Panc1 (cell line): Measurements from ENCODE around the gene MAP6. TPM values are rescaled to one million over a fixed set of nuclear protein-coding genes. Genes with fewer than 3 reads are reported as not detected.
A peak's percentile ranks its signal among the peaks of the same experiment; 100 is the strongest.

ENCODE experiments used
- ATAC-seq: fragments of 200-7000 bp; cut with Tn5 transposase; 2 replicates; pipeline ENCODE4 v1.9.1; 2020; ENCODE audit warnings: mild to moderate bottlenecking, moderate library complexity
- BruUV-seq: library from RNA; stranded (reverse); fragments of 400-500 nt; replicated peaks from 2 replicates; lab custom pipeline; 2021; lab: Mats Ljungman, UMichigan
- CTCF ChIA-PET: fragments of 300-600 bp; sonication (Branson Sonifier 250); formaldehyde crosslinking; loops from one replicate; lab custom pipeline; 2022; ENCODE audit warnings: antibody characterized with exemption; lab: Charles Lee
- POLR2A ChIA-PET: fragments of 300-600 bp; sonication (Branson Sonifier 250); formaldehyde crosslinking; loops from one replicate; lab custom pipeline; 2022; ENCODE audit warnings: antibody characterized with exemption; lab: Charles Lee
- DNase-seq: peaks from one replicate; pipeline ENCODE4 v3.0.0-alpha.2; 2010; ENCODE audit warnings: low read depth, low spot score
- H3K27ac ChIP-seq: 2 replicates; pipeline ENCODE4 v1.5.1; 2011; ENCODE audit warnings: mild to moderate bottlenecking, low read length, inconsistent platforms
- H3K27me3 ChIP-seq: fragments of 200-500 bp; sonication (Bioruptor generic); 2 replicates; pipeline ENCODE4 v1.6.0; 2014; ENCODE audit warnings: low read length, inconsistent platforms; ENCODE audit not compliant: control insufficient read depth, insufficient read depth
- H3K36me3 ChIP-seq: fragments of 200-500 bp; sonication (Bioruptor generic); 2 replicates; pipeline ENCODE4 v1.5.1; 2014; ENCODE audit warnings: inconsistent platforms, mild to moderate bottlenecking, low read length, moderate library complexity; ENCODE audit not compliant: control insufficient read depth, insufficient read depth
- H3K4me1 ChIP-seq: 2 replicates; pipeline ENCODE4 v1.5.1; 2011; ENCODE audit warnings: inconsistent platforms, mild to moderate bottlenecking, low read length, moderate library complexity; ENCODE audit not compliant: control insufficient read depth, insufficient read depth
- H3K4me3 ChIP-seq, 2 experiments: 2 replicates each; pipeline ENCODE4 v1.5.1; 2011 to 2012; ENCODE audit warnings: low read depth in 2 of 2, low read length in 2 of 2, mild to moderate bottlenecking in 2 of 2, inconsistent platforms in 1 of 2, moderate library complexity in 1 of 2
- H3K9me3 ChIP-seq: fragments of 200-500 bp; sonication (Bioruptor generic); 2 replicates; pipeline ENCODE4 v1.5.1; 2014; ENCODE audit warnings: low read depth, mild to moderate bottlenecking, inconsistent platforms, low read length, moderate library complexity; ENCODE audit not compliant: control insufficient read depth, insufficient read depth
- POLR2AphosphoS5 ChIP-seq: IDR thresholded peaks from 2 replicates; pipeline ENCODE4 v1.6.1; 2012; ENCODE audit warnings: mild to moderate bottlenecking, low read depth, low read length, moderate library complexity
- SIN3A ChIP-seq: IDR thresholded peaks from 2 replicates; pipeline ENCODE4 v1.6.1; 2012; ENCODE audit warnings: low read depth, mild to moderate bottlenecking, low read length, moderate library complexity, borderline replicate concordance; ENCODE audit not compliant: insufficient read depth
- TCF7L2 ChIP-seq: IDR thresholded peaks from 2 replicates; pipeline ENCODE4 v1.6.1; 2011; ENCODE audit warnings: mild to moderate bottlenecking, low read depth, low read length, inconsistent platforms
- in situ Hi-C: cut with HindIII; loops from 2 replicates; pipeline ENCODE4 v1.10.0; 2016; ENCODE audit warnings: low sequenced_read_pairs, low pct_unique_long_range_greater_than_20kb
- intact Hi-C: fragments of 100-400 bp; cut with micrococcal nuclease; formaldehyde crosslinking; loops from one replicate; pipeline ENCODE4 v1.10.0; 2022; ENCODE audit not compliant: unreplicated experiment
- total RNA-seq: library from RNA; stranded (reverse); gene quantifications from one replicate; pipeline ENCODE4 v1.2.1, GENCODE V29; 2021; ENCODE audit not compliant: unreplicated experiment
- TF ChIP-seq, protein P1 (sequence below), 2 experiments: IDR thresholded peaks; 2 replicates each; pipeline ENCODE4 v1.6.1; 2011 to 2012; ENCODE audit warnings: low read depth in 2 of 2, control low read depth in 1 of 2, low read length in 1 of 2, mild to moderate bottlenecking in 1 of 2, moderate library complexity in 1 of 2; ENCODE audit not compliant: insufficient read depth in 1 of 2
- TF ChIP-seq, protein P2 (sequence below): fragments of 450-650 bp; IDR thresholded peaks from 2 replicates; pipeline ENCODE4 v1.5.1; 2017; ENCODE audit warnings: mild to moderate bottlenecking

Gene MAP6
- total RNA-seq, 1 experiment from 2014 or later: 0.21 TPM

DNA sequence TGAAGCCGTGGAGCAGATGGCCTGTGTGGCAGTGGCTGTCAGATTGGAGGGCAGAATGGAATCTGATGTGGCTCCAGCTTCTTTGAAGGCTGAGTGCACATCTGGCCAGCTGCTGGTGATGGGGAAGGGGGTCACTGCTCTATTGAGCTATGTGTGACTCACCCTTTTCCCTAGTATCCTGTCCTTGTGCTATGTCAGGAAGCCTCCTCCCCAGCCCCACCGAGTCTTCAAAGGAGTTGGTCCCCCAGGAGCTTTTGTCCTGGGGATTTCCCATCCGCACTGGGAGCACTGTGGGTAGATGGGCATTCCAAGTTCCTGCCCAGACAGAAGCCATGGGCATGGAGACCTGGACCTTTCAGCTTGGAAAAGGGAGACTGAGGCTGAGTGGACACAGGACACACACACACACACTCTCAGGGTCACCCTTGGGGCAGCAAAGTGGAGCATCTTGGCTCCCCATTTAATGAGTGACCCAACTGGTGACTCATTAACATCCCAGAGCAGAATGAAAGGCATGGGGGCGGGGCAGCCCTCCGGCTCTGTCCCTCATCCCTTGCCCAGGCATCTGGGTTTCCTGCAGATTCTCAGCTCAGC is 103.5 kb downstream of the MAP6 start:
- peaks cover 32% of the 10 kb centered on the region for H3K4me1 ChIP-seq
- no peak overlapping the region for H3K27ac ChIP-seq
- TF ChIP-seq SIN3A (no peak), POLR2AphosphoS5 (no peak), TCF7L2 (no peak)
- TF ChIP-seq, protein P1, sequence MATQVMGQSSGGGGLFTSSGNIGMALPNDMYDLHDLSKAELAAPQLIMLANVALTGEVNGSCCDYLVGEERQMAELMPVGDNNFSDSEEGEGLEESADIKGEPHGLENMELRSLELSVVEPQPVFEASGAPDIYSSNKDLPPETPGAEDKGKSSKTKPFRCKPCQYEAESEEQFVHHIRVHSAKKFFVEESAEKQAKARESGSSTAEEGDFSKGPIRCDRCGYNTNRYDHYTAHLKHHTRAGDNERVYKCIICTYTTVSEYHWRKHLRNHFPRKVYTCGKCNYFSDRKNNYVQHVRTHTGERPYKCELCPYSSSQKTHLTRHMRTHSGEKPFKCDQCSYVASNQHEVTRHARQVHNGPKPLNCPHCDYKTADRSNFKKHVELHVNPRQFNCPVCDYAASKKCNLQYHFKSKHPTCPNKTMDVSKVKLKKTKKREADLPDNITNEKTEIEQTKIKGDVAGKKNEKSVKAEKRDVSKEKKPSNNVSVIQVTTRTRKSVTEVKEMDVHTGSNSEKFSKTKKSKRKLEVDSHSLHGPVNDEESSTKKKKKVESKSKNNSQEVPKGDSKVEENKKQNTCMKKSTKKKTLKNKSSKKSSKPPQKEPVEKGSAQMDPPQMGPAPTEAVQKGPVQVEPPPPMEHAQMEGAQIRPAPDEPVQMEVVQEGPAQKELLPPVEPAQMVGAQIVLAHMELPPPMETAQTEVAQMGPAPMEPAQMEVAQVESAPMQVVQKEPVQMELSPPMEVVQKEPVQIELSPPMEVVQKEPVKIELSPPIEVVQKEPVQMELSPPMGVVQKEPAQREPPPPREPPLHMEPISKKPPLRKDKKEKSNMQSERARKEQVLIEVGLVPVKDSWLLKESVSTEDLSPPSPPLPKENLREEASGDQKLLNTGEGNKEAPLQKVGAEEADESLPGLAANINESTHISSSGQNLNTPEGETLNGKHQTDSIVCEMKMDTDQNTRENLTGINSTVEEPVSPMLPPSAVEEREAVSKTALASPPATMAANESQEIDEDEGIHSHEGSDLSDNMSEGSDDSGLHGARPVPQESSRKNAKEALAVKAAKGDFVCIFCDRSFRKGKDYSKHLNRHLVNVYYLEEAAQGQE (IDR thresholded peaks at IDR 0.05; ENCODE audit: insufficient read depth in 1 of 2, low read depth in 2 of 2, low read length in 1 of 2): no peak
- TF ChIP-seq, protein P2, sequence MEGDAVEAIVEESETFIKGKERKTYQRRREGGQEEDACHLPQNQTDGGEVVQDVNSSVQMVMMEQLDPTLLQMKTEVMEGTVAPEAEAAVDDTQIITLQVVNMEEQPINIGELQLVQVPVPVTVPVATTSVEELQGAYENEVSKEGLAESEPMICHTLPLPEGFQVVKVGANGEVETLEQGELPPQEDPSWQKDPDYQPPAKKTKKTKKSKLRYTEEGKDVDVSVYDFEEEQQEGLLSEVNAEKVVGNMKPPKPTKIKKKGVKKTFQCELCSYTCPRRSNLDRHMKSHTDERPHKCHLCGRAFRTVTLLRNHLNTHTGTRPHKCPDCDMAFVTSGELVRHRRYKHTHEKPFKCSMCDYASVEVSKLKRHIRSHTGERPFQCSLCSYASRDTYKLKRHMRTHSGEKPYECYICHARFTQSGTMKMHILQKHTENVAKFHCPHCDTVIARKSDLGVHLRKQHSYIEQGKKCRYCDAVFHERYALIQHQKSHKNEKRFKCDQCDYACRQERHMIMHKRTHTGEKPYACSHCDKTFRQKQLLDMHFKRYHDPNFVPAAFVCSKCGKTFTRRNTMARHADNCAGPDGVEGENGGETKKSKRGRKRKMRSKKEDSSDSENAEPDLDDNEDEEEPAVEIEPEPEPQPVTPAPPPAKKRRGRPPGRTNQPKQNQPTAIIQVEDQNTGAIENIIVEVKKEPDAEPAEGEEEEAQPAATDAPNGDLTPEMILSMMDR: no peak
- H3K36me3 ChIP-seq: peaks cover 6% of the 10 kb centered on the region; the same call in 1 of the 2 replicates
- ATAC-seq (no peak), DNase-seq (no peak)
- no TSS peak for BruUV-seq
- ChIA-PET CTCF (interaction anchor here (0.6 to 1.0 kb wide), 2 partner anchors 10 to 11 kb away, joined by 3 read pairs; no protein-coding TSS in a partner anchor), POLR2A (no interaction called here)
- in situ Hi-C loops: no loop called here
- no peak overlapping the region for H3K4me3 ChIP-seq
- H3K9me3 ChIP-seq: no peaks in the 10 kb centered on the region
- H3K27me3 ChIP-seq: no peaks in the 10 kb centered on the region
- intact Hi-C loops: no loop called here

DNA sequence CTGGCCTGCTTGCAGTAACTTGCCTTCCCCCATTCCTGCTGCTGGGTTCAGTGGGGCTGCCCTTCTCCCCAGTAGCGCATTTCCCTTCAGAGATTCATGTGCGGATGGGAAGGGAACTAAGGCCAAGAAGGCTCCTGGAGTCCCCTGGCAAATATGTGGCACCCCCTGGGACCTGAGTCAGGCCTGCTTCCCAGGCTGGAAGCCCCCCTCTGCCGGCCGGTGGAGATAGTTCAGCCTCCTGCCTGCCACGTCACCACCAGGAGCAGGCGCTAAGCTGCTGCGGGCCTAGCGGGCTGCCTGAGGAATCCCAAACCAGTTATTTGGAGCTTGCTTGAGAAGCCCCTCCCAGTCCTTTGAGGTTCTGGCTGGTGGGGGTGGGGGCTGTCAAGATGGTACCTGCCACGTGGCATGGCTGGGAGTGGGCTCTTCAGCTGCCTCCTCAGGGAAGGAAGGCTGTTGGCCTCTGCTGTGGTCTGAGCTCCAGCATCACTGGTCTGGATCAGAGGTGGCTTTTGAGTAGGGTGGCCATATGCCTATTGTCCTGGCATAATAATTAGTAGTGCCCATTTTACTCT is 104.8 kb downstream of the MAP6 start:
- ChIA-PET CTCF (interaction anchor here (0.9 kb wide), 1 partner anchor 12 kb away, joined by 3 read pairs; no protein-coding TSS in a partner anchor), POLR2A (interaction anchor here (0.6 kb wide), 1 partner anchor 36 kb away, joined by 9 read pairs; no protein-coding TSS in a partner anchor)
- no TSS peak for BruUV-seq
- H3K4me1 ChIP-seq: peaks cover 39% of the 10 kb centered on the region
- no peak for DNase-seq
- no peaks in the 10 kb centered on the region for H3K9me3 ChIP-seq
- peaks cover 6% of the 10 kb centered on the region; the same call in 1 of the 2 replicates for H3K36me3 ChIP-seq
- peak overlapping the region; percentile 86 to 89; a peak in 3 of 4 replicates for H3K4me3 ChIP-seq
- TF ChIP-seq POLR2AphosphoS5 (no peak), SIN3A (no peak), TCF7L2 (no peak)
- TF ChIP-seq, protein P2: no peak
- TF ChIP-seq, protein P1 (IDR thresholded peaks at IDR 0.05; ENCODE audit: insufficient read depth in 1 of 2, low read depth in 2 of 2, low read length in 1 of 2): no peak
- peak overlapping the region; percentile 99 for H3K27ac ChIP-seq
- ATAC-seq: no peak
- intact Hi-C loops: no loop called here
- in situ Hi-C loops: no loop called here
- no peaks in the 10 kb centered on the region for H3K27me3 ChIP-seq
